ENCODE results near the gene RRP15.

DNA sequence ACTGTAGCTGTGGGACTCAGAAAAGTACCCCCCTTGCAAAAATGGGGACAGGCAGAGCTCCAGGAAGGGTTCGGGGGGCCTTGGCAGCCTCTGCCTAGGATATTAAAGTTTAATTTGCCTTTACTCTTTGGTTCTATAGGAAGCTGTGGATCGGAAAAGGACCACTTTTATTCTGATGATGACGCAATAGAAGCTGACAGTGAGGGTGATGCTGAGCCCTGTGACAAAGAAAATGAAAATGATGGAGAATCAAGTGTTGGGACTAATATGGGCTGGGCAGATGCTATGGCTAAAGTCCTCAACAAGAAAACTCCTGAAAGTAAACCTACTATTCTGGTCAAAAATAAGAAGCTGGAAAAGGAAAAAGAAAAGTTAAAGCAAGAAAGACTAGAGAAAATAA, 17.1 kb downstream of the RRP15 start:
- no peak for TF ChIP-seq POLR2A (IDR thresholded peaks at IDR 0.05)
- TF ChIP-seq, protein P1, sequence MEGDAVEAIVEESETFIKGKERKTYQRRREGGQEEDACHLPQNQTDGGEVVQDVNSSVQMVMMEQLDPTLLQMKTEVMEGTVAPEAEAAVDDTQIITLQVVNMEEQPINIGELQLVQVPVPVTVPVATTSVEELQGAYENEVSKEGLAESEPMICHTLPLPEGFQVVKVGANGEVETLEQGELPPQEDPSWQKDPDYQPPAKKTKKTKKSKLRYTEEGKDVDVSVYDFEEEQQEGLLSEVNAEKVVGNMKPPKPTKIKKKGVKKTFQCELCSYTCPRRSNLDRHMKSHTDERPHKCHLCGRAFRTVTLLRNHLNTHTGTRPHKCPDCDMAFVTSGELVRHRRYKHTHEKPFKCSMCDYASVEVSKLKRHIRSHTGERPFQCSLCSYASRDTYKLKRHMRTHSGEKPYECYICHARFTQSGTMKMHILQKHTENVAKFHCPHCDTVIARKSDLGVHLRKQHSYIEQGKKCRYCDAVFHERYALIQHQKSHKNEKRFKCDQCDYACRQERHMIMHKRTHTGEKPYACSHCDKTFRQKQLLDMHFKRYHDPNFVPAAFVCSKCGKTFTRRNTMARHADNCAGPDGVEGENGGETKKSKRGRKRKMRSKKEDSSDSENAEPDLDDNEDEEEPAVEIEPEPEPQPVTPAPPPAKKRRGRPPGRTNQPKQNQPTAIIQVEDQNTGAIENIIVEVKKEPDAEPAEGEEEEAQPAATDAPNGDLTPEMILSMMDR (IDR thresholded peaks at IDR 0.05): no peak
- TF ChIP-seq POLR2AphosphoS5 (IDR thresholded peaks at IDR 0.05; ENCODE audit: insufficient read depth in 1 of 2, low read depth in 1 of 2): no peak

Measured in vagina (tissue), 2 donors.